Right renal cortex interstitium (tissue), 3 donors: Measurements from ENCODE around the gene ANKRD13B. TPM values are rescaled to one million over a fixed set of nuclear protein-coding genes. Genes with fewer than 3 reads are reported as not detected.
A peak's percentile ranks its signal among the peaks of the same experiment; 100 is the strongest.

Experiments used
- DNase-seq, 3 donors: peaks; one replicate each; pipeline ENCODE4 v3.0.0-alpha.2; 2013; ENCODE audit warnings: low read depth in 3 of 3, low spot score in 2 of 3
- polyA plus RNA-seq, 3 donors: library from polyadenylated mRNA; unstranded; fragments of 120-200 nt; gene quantifications; one replicate each; pipeline ENCODE4 v1.2.1, GENCODE V29; 2013; ENCODE audit not compliant: insufficient read length in 3 of 3

The ANKRD13B gene
- polyA plus RNA-seq, 3 donors = 6.7 to 8.0 (median 7.0) TPM

- peak in 1 of 3 donors; percentile 87 for DNase-seq
Observed at GRCh38 chr17:29591737-29592608, 959 bp upstream of the ANKRD13B start.

- no peak for DNase-seq
Observed at GRCh38 chr17:29593591-29594518, 923 bp downstream of the ANKRD13B start.

- no peak for DNase-seq
Observed at GRCh38 chr17:29594519-29595090, 1.7 kb downstream of the ANKRD13B start.

DNA sequence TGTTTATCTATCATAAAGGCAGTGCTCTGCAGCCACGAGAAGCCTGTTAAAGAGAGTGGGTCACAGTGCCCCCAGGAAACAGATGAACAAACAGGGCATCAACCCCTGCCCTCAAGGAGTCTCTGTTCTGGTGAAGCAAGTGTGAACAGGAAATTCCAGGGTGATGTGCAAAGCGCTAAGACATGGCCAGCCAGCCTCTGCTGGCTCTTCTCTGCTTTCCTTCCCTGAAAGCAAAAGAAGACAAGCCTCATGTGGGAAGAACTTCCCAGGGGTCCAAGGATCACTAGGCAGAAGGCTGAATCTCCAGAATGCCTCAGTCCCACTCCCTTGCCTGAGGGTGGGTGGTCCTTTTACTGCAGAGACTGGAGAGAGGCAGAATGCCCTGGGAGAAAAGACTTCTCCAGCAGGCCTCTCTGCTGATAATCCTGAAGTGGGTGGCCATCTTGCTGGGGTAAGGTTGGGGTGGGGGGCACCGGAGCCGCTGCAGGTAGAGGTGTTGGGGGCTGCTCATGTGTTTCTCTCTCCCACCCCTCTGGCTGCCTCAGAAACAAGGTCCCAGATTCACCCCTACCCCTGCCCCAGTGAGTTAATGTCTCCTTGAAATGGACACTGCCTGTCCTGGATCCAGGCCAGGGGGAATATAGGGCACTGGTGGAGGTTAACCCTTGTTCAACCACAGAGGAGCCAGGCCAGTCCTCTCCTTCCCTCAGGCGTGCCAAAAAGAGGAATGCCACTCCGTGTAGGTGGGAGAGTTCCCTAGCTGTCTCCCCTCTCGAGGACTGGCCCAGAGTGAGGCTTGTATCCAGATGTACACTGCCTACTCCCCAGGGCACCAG is 2.4 kb downstream of the ANKRD13B start:
- no peak for DNase-seq

GRCh38 chr17:29595943-29596774 is 3.2 kb downstream of the ANKRD13B start:
- no peak for DNase-seq

- no peak for DNase-seq
Observed at GRCh38 chr17:29596811-29597210, 3.9 kb downstream of the ANKRD13B start.

- DNase-seq = no peak
Observed at GRCh38 chr17:29597361-29598172, 4.6 kb downstream of the ANKRD13B start.

DNA sequence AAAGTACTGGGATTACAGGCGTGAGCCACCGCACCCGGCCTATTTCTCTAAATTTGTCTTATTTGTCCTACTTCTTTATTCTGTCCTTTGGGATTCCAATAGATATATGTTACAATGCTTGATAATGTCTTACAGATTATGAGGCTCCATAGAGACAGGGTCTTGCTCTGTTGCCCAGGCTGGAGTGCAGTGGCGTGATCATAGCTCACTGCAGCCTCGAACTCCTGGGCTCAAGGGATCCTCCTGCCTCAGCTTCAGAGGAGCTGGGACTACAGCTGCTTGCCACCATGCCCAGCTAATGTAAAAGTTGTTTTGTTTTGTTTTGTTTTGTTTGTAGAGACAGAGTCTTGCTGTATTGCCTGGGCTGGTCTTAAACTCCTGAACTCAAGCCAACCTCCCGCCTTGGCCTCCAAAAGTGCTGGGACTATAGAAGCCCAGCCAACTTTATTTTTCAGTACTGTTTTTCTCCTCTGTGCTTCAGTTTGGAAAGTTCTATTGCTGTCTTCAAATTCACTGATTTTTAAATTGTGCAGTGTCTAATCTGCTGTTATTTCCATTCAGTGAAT is 10.3 kb downstream of the ANKRD13B start:
- no peak for DNase-seq

DNA sequence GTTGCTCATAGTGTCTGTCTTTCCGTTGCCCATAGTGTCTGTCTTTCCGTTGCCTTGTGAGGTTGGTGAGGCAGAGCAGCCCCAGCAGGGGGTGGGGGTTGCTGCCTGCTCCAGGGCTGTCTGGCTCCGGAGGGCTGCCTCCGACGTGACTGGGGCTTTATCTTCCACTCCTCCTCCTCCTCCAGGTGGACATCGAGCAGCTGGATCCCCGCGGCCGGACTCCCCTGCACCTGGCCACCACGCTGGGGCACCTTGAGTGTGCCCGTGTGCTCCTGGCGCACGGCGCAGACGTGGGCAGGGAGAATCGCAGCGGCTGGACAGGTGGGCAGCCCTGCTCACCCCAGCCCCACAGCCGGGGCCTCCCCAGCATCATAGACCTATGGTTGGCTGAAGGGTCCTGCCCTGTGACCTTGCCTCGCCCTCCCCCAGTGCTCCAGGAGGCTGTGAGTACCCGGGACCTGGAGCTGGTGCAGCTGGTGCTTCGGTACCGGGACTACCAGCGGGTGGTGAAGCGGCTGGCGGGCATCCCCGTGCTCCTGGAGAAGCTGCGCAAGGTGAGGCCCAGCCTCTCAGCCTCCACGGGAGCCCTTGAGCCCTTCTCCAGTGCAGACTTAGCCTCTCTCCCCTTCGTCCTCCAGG is 14.7 kb downstream of the ANKRD13B start:
- DNase-seq = no peak

GRCh38 chr17:29608986-29609385 is 16.1 kb downstream of the ANKRD13B start:
- no peak for DNase-seq

DNA sequence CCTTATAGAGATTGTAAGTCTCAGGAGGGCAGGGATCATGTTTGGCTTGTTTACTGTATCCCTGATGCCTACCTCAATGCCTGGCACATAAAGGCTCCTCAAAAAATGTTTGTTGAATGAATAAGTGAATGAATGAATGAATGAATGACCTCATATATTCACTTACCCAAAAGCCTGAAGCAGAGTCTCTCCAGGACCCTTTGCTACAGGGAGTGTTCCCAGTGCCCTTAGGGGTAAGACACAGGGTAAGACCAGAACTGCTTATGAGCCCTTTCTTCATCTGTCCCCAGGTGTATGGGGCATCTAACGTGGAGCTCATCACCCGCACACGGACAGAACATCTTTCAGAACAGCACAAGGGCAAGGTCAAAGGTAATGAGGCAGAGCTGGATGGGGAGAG is 17.5 kb downstream of the ANKRD13B start:
- no peak for DNase-seq

DNA sequence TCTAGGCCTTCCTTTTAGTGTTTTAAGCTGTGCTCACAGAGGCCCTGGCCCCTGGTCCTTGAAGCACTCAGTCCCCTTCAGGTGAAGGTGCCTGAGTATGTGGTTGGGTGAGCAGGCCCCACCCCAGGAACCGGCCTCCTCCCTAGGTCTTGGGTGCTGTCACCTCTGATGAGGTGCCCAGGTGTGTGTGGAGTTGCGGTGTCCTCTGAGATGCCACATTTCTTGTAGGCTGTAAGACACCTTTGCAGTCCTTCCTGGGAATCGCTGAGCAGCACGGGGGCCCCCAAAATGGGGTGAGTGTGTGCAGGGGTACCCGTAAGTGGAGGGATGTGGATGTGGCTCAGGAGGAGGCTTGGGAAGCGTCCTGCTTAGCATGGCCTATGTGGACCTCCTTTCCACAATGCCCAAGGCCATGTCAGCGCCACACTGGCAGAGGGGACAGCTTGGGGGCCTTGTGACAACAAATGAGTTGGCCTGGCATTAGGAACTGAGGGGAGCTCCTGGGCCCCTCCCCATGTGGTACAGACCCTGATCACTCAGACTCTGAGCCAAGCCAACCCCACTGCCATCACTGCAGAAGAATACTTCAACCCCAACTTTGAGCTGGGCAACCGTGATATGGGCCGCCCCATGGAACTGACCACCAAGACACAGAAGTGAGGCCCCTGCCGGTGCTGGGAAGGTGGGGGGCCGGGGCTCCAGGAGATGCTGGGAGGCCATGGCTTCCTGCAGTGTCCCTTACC is 18.6 kb downstream of the ANKRD13B start:
- no peak for DNase-seq

GRCh38 chr17:29612094-29612403 is 19.1 kb downstream of the ANKRD13B start:
- DNase-seq = no peak

- no peak for DNase-seq
Observed at GRCh38 chr17:29612404-29613280, 19.7 kb downstream of the ANKRD13B start.

DNA sequence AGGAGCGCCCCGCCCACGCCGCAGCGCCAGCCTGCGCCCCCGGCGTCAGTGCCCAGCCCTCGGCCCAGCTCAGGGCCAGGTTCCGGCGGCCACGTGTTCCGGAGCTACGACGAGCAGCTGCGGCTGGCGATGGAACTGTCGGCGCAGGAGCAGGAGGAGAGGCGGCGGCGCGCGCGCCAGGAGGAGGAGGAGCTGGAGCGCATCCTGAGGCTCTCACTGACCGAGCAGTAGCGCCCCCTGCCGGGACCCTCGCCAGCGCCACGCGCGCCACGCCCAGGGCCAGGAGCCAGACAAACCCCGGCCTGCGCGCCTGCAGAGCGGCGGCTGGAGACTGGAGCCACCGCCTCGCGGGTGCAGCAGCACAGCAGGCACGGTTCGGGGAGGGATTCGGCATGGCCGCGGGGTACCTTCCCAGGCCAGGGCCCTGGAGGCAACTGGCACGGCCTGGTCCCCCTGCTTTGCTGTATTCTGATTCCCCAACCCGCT is 20.5 kb downstream of the ANKRD13B start:
- peak in 2 of 3 donors; percentile 83 to 84 for DNase-seq

DNA sequence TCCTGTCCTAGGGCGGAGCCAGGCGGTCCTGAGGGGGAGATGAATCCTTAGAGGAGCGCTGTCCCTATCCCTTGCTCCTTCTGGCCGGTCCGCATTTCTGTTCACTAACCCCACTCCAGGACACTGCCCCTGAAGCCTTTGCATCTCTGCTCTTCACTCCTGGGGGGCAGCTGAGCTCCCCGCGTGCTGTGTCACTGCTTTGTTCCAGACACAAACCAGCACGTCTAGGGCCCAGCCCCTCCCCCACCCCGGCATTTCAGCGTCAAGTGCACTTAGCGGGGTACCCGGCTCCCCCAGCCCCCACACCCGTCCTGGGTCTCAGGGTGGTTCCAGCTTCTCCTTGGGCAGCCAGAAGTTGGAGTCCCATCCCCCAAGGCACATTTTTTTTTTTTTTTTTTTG is 20.9 kb downstream of the ANKRD13B start:
- DNase-seq = no peak
